Measurements from ENCODE around the gene GDAP1L1.

GRCh38 chr20:44247131-44247571 lies at the start of gene GDAP1L1:
- TF ChIP-seq CTCF (IDR thresholded peaks at IDR 0.05), result no peak
- TF ChIP-seq POLR2A (IDR thresholded peaks at IDR 0.05), result no peak

All from uterus (tissue), 2 donors.